IMR-90 (cell line): ENCODE data around the gene TAX1BP1. TPM values are rescaled to one million over a fixed set of nuclear protein-coding genes. Genes with fewer than 3 reads are reported as not detected.

Experiments used
- ATAC-seq: fragments of 200-7000 bp; cut with Tn5 transposase; 2 replicates; pipeline ENCODE4 v1.9.1; 2020; ENCODE audit warnings: low read depth, mild to moderate bottlenecking, moderate library complexity
- BruUV-seq: library from RNA; stranded (reverse); fragments of 400-500 nt; replicated peaks from 2 replicates; lab custom pipeline; 2021; lab: Mats Ljungman, UMichigan
- CTCF ChIA-PET: fragments of 300-600 bp; formaldehyde crosslinking; extraction: SDS; loops from one replicate; lab custom pipeline; 2021; ENCODE audit warnings: antibody characterized with exemption; lab: Yijun Ruan, JAX
- POLR2A ChIA-PET: fragments of 300-600 bp; sonication (Branson Sonifier 250); formaldehyde crosslinking; loops from one replicate; lab custom pipeline; 2022; ENCODE audit warnings: antibody characterized with exemption; ENCODE audit not compliant: unreplicated experiment; lab: Charles Lee
- DNase-seq: peaks from one replicate; pipeline ENCODE4 v3.0.0; 2013
- H2AFZ ChIP-seq: replicated peaks from 2 replicates; pipeline ENCODE3; 2013; ENCODE audit warnings: low read length, mild to moderate bottlenecking; ENCODE audit not compliant: poor library complexity
- H2AK5ac ChIP-seq: 2 replicates; pipeline ENCODE4 v1.6.1; 2013; ENCODE audit warnings: low read depth, low read length, inconsistent platforms
- H2AK9ac ChIP-seq: replicated peaks from 2 replicates; pipeline ENCODE3; 2013; ENCODE audit warnings: mild to moderate bottlenecking, low read depth, low read length, moderate library complexity; ENCODE audit not compliant: poor library complexity
- H2BK120ac ChIP-seq: 2 replicates; pipeline ENCODE4 v1.6.1; 2013; ENCODE audit warnings: low read depth, low read length, inconsistent platforms
- H2BK15ac ChIP-seq: 3 replicates; pipeline ENCODE4 v1.6.1; 2013; ENCODE audit warnings: low read depth, low read length, inconsistent platforms
- H2BK20ac ChIP-seq: 2 replicates; pipeline ENCODE4 v1.6.1; 2013; ENCODE audit warnings: low read depth, mild to moderate bottlenecking, inconsistent platforms, low read length, moderate library complexity
- H2BK5ac ChIP-seq: 2 replicates; pipeline ENCODE4 v1.6.1; 2013; ENCODE audit warnings: mild to moderate bottlenecking, low read depth, low read length, inconsistent platforms; ENCODE audit not compliant: poor library complexity, severe bottlenecking
- H3K14ac ChIP-seq: replicated peaks from 2 replicates; pipeline ENCODE4 v1.6.1; 2013; ENCODE audit warnings: low read depth, low read length, inconsistent platforms
- H3K18ac ChIP-seq: 2 replicates; pipeline ENCODE4 v1.6.1; 2013; ENCODE audit warnings: low read depth, low read length, control low read depth
- H3K23ac ChIP-seq: 2 replicates; pipeline ENCODE4 v1.6.1; 2013; ENCODE audit warnings: low read depth, low read length, inconsistent platforms
- H3K27ac ChIP-seq: 2 replicates; pipeline ENCODE4 v1.5.1; 2013; ENCODE audit warnings: mild to moderate bottlenecking, control low read depth, low read length; ENCODE audit not compliant: insufficient read depth
- H3K27me3 ChIP-seq: 2 replicates; pipeline ENCODE4 v1.6.1; 2013; ENCODE audit warnings: low read length; ENCODE audit not compliant: control insufficient read depth, insufficient read depth
- H3K36me3 ChIP-seq: 2 replicates; pipeline ENCODE4 v1.6.1; 2013; ENCODE audit warnings: low read length, mixed read lengths; ENCODE audit not compliant: control insufficient read depth, insufficient read depth
- H3K4ac ChIP-seq: 2 replicates; pipeline ENCODE4 v1.6.1; 2013; ENCODE audit warnings: low read depth, low read length, inconsistent platforms
- H3K4me1 ChIP-seq: 2 replicates; pipeline ENCODE4 v1.6.1; 2013; ENCODE audit warnings: low read length, mixed read lengths; ENCODE audit not compliant: control insufficient read depth, insufficient read depth
- H3K4me2 ChIP-seq: 2 replicates; pipeline ENCODE4 v1.6.1; 2013; ENCODE audit warnings: low read depth, mild to moderate bottlenecking, control low read depth, low read length, moderate library complexity
- H3K4me3 ChIP-seq: 2 replicates; pipeline ENCODE4 v1.5.1; 2013; ENCODE audit warnings: low read depth, mild to moderate bottlenecking, control low read depth, low read length, moderate library complexity; ENCODE audit not compliant: insufficient read depth
- H3K56ac ChIP-seq: 2 replicates; pipeline ENCODE4 v1.6.1; 2013; ENCODE audit warnings: low read length, inconsistent platforms; ENCODE audit not compliant: insufficient read depth; ENCODE audit errors: extremely low read depth
- H3K79me1 ChIP-seq, 2 experiments: 2 replicates each; pipeline ENCODE4 v1.6.1; 2013; ENCODE audit warnings: low read length in 2 of 2, inconsistent platforms in 1 of 2, low read depth in 1 of 2
- H3K9ac ChIP-seq: 2 replicates; pipeline ENCODE4 v1.6.1; 2013; ENCODE audit warnings: low read depth, low read length, control low read depth
- H3K9me1 ChIP-seq: 2 replicates; pipeline ENCODE4 v1.6.1; 2013; ENCODE audit warnings: low read length, inconsistent platforms; ENCODE audit not compliant: insufficient read depth
- H3K9me3 ChIP-seq: 2 replicates; pipeline ENCODE4 v1.6.1; 2013; ENCODE audit warnings: low read length; ENCODE audit not compliant: control insufficient read depth, insufficient read depth
- H4K20me1 ChIP-seq: 2 replicates; pipeline ENCODE4 v1.6.1; 2013; ENCODE audit warnings: low read length, inconsistent platforms; ENCODE audit not compliant: insufficient read depth
- H4K5ac ChIP-seq: 2 replicates; pipeline ENCODE4 v1.6.1; 2013; ENCODE audit warnings: mild to moderate bottlenecking, low read depth, low read length, control low read depth
- H4K8ac ChIP-seq, 2 experiments: 2 replicates each; pipeline ENCODE4 v1.6.1; 2013; ENCODE audit warnings: low read depth in 2 of 2, low read length in 2 of 2, control low read depth in 1 of 2, inconsistent platforms in 1 of 2
- H4K91ac ChIP-seq: 2 replicates; pipeline ENCODE4 v1.6.1; 2013; ENCODE audit warnings: low read depth, low read length, inconsistent platforms; ENCODE audit not compliant: insufficient read depth
- BHLHE40 ChIP-seq: fragments of 150-350 bp; IDR thresholded peaks from 2 replicates; pipeline ENCODE4 v1.6.1; 2016; ENCODE audit warnings: mild to moderate bottlenecking, low read depth, low read length
- CEBPB ChIP-seq: IDR thresholded peaks from 2 replicates; pipeline ENCODE4 v1.6.1; 2012; ENCODE audit warnings: low read depth, low read length, improper control_type of control experiment
- CHD1 ChIP-seq: IDR thresholded peaks from 2 replicates; pipeline ENCODE4 v1.6.1; 2012; ENCODE audit warnings: low read depth, low read length, improper control_type of control experiment
- CTCF ChIP-seq: conservative IDR thresholded peaks from 2 replicates; pipeline ENCODE4 v1.5.1; 2012; ENCODE audit warnings: mild to moderate bottlenecking, low read depth, low read length, improper control_type of control experiment
- ELK1 ChIP-seq: fragments of 150-350 bp; IDR thresholded peaks from 2 replicates; pipeline ENCODE4 v1.6.1; 2016; ENCODE audit warnings: low read depth, mild to moderate bottlenecking, low read length, moderate library complexity, borderline replicate concordance
- FOS ChIP-seq: fragments of 150-350 bp; IDR thresholded peaks from 2 replicates; pipeline ENCODE4 v1.6.1; 2016; ENCODE audit warnings: low read depth, low read length
- MAFK ChIP-seq: IDR thresholded peaks from 2 replicates; pipeline ENCODE4 v1.6.1; 2012; ENCODE audit warnings: low read depth, low read length, improper control_type of control experiment
- MAZ ChIP-seq: IDR thresholded peaks from 2 replicates; pipeline ENCODE4 v1.6.1; 2012; ENCODE audit warnings: low read depth, mild to moderate bottlenecking, low read length, improper control_type of control experiment, moderate library complexity, borderline replicate concordance
- MXI1 ChIP-seq: IDR thresholded peaks from 2 replicates; pipeline ENCODE4 v1.6.1; 2012; ENCODE audit warnings: low read depth, mild to moderate bottlenecking, low read length, moderate library complexity, borderline replicate concordance
- NFE2L2 ChIP-seq: fragments of 150-350 bp; IDR thresholded peaks from 2 replicates; pipeline ENCODE4 v1.6.1; 2016; ENCODE audit warnings: low read depth, mild to moderate bottlenecking, low read length
- POLR2A ChIP-seq: IDR thresholded peaks from 2 replicates; pipeline ENCODE4 v1.6.1; 2012; ENCODE audit warnings: mild to moderate bottlenecking, low read depth, low read length
- RAD21 ChIP-seq: IDR thresholded peaks from 2 replicates; pipeline ENCODE4 v1.6.1; 2012; ENCODE audit warnings: low read length, improper control_type of control experiment
- RCOR1 ChIP-seq: IDR thresholded peaks from 2 replicates; pipeline ENCODE4 v1.6.1; 2012; ENCODE audit warnings: mild to moderate bottlenecking, low read length, improper control_type of control experiment; ENCODE audit not compliant: insufficient replicate concordance
- RFX5 ChIP-seq: IDR thresholded peaks from 2 replicates; pipeline ENCODE4 v1.8.0; 2012; ENCODE audit warnings: low read depth, mild to moderate bottlenecking, low read length, moderate library complexity
- SMC3 ChIP-seq: fragments of 150-350 bp; IDR thresholded peaks from 2 replicates; pipeline ENCODE4 v1.6.1; 2016; ENCODE audit warnings: low read depth, mild to moderate bottlenecking, antibody characterized with exemption, low read length, moderate library complexity
- USF2 ChIP-seq: fragments of 150-350 bp; IDR thresholded peaks from 2 replicates; pipeline ENCODE4 v1.6.1; 2017; ENCODE audit warnings: mild to moderate bottlenecking, antibody characterized with exemption, low read length, low read depth
- whole genome bisulfite sequencing, 2 experiments: methylation state at CpG; one replicate each; pipeline versions ENCODE4 v1.1.5 to v1.1.7; 2013; ENCODE audit warnings: missing lambda C conversion rate in 2 of 2; ENCODE audit not compliant: insufficient read length in 1 of 2; ENCODE audit errors: extremely low coverage in 2 of 2; 5-methylcytosine and 5-hydroxymethylcytosine counted together
- dilution Hi-C: fragments of 300-500 bp; cut with HindIII; formaldehyde crosslinking; loops from one replicate; pipeline ENCODE4 v1.14.3; 2018; ENCODE audit warnings: low sequenced_read_pairs; ENCODE audit not compliant: unreplicated experiment
- in situ Hi-C: fragments of 300-500 bp; cut with MboI; formaldehyde crosslinking; loops from 3 replicates; pipeline ENCODE4 v1.14.3; 2019; ENCODE audit warnings: low sequenced_read_pairs, inconsistent platforms, mixed read lengths
- intact Hi-C: fragments of 100-400 bp; cut with micrococcal nuclease; formaldehyde crosslinking; loops from 2 replicates; pipeline ENCODE4 v1.10.0; 2022
- polyA plus RNA-seq, 3 experiments: library from polyadenylated mRNA; depleted of rRNA; stranded (reverse); fragments of >200 nt; gene quantifications; 2 replicates each; pipeline ENCODE4 v1.2.3, GENCODE V29; 2012; ENCODE audit warnings: low replicate concordance in 1 of 3
- total RNA-seq: library from RNA; depleted of rRNA; stranded (reverse); fragments of >200 nt; gene quantifications from 2 replicates; pipeline ENCODE4 v1.2.3, GENCODE V29; 2012

The TAX1BP1 gene
- total and polyA plus RNA-seq, 2 of the 4 experiments (the other 2 are of a cell fraction) = 49.0 to 52.7 TPM

GRCh38 chr7:27750316-27750715 lies 10.4 kb downstream of the TAX1BP1 start:
- TF ChIP-seq BHLHE40 (no peak), SMC3 (no peak), POLR2A (no peak), ELK1 (no peak), MAFK (no peak), NFE2L2 (no peak), USF2 (no peak), FOS (no peak), CTCF (no peak), RAD21 (no peak), MXI1 (no peak), CHD1 (no peak), RFX5 (no peak), CEBPB (no peak), MAZ (no peak), RCOR1 (no peak)
- Histone ChIP-seq H2AFZ (no peak overlapping the region), H3K9me3 (no peaks in the 10 kb centered on the region), H4K91ac (no peak overlapping the region), H3K36me3 (peaks cover 5% of the 10 kb centered on the region), H3K23ac (no peak overlapping the region), H3K79me1 (peaks cover 26 to 45% of the 10 kb centered on the region in 2 experiments), H4K5ac (no peak overlapping the region), H3K56ac (no peak overlapping the region), H3K4me1 (peaks cover 6% of the 10 kb centered on the region; the same call in 1 of the 2 replicates), H3K18ac (no peak overlapping the region), H4K20me1 (peaks cover 16% of the 10 kb centered on the region; the same call in 1 of the 2 replicates), H2AK5ac (no peak overlapping the region), H2BK120ac (no peak overlapping the region), H3K9me1 (0 out of 2 replicates have a peak, but pooled peaks cover 4% of the 10 kb centered on the region), H2BK20ac (no peak overlapping the region), H3K4me2 (no peak overlapping the region), H3K4ac (no peak overlapping the region), H3K9ac (no peak overlapping the region), H4K8ac (no peak overlapping the region), H2AK9ac (no peak overlapping the region), H3K4me3 (no peak overlapping the region), H2BK15ac (no peak overlapping the region), H3K27ac (no peak overlapping the region), H3K27me3 (no peaks in the 10 kb centered on the region), H2BK5ac (no peak overlapping the region), H3K14ac (no peak overlapping the region)
- ChIA-PET POLR2A (no interaction called here), CTCF (interaction anchor here (1.0 kb wide), 1 partner anchor 24 kb away, joined by 3 read pairs; no protein-coding TSS in a partner anchor)
- dilution Hi-C loops = no loop called here
- DNase-seq = no peak
- no TSS peak for BruUV-seq
- in situ Hi-C loops = no loop called here
- ATAC-seq = peak; percentile 42; the same call in 1 of the 2 replicates
- intact Hi-C loops = no loop called here
- no CpG with 5 or more reads among the region's 2 CpGs for WGBS, 2 experiments
